Neuron (in vitro differentiated cells): Measurements from ENCODE around the gene RAB10.
A peak's percentile ranks its signal among the peaks of the same experiment; 100 is the strongest.
"Not testable (repeated sequence)": the region's sequence is repeated elsewhere in the genome, so short reads cannot be mapped to it uniquely, and the experiment has no call there.

Source experiments
- H2AFZ ChIP-seq: one replicate; pipeline ENCODE4 v1.6.1; 2013; ENCODE audit warnings: low read depth, mild to moderate bottlenecking, inconsistent platforms, low read length, moderate library complexity
- H3K27me3 ChIP-seq: one replicate; pipeline ENCODE4 v1.6.1; 2013; ENCODE audit warnings: low read length; ENCODE audit not compliant: insufficient read depth
- H3K36me3 ChIP-seq: one replicate; pipeline ENCODE4 v1.6.1; 2013; ENCODE audit warnings: low read length; ENCODE audit not compliant: insufficient read depth
- H3K4me1 ChIP-seq: one replicate; pipeline ENCODE4 v1.6.1; 2013; ENCODE audit warnings: low read length; ENCODE audit not compliant: insufficient read depth
- H3K4me3 ChIP-seq: 2 replicates; pipeline ENCODE4 v1.5.1; 2013; ENCODE audit warnings: mild to moderate bottlenecking, low read length, moderate library complexity
- H3K9me3 ChIP-seq: one replicate; pipeline ENCODE4 v1.6.1; 2013; ENCODE audit warnings: low read length

The RAB10 gene

DNA sequence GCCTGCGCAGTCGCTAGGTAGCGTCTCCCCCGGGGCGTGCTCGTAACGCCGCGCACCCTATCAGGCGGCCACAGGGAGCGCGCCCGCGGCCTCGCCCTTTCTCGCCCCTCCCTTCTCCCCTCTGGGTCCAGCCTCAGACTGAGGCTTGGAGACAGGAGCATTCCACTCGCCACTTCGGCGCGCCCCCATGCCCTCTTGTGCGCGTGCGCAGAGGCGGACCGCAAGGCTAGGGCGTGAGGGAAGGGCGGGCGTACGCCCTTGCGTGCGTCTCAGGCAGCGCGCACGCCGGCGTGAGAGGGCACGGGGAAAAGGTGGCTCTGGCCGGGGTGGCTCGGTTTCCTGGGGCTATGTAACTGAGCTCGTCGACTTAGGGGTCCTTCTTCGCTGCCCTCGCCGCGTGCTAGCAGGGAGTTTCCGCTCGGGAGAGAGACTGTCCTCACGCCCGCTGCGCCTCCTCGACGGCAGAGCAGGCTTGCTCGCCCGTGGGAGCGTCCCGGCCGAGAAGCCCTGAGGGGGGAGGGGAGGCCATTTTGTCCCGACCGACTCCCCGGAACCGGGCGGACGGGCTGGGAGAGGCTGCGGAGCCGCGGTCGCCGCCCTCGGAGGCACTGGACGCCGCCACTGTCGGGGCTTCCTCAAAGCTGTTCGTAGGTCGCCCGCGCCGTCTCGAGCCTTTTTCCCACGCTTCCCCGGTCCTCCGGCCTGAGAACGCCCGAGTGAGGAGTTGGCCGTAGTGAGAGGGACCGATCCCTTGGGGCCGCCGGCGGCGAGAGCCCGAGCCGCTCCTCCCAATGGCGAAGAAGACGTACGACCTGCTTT, at the start of gene RAB10:
RAB10 (plus strand) TSS at position 267 of the 819 bp plus-strand sequence; CDS start at position 792, 525 bp downstream.
- Histone ChIP-seq H3K4me1 (peaks cover 8% of the 10 kb centered on the region), H3K36me3 (peaks cover 10% of the 10 kb centered on the region), H3K9me3 (no peaks in the 10 kb centered on the region), H3K27me3 (no peaks in the 10 kb centered on the region), H3K4me3 (peak within 1 kb of the TSS; percentile 86), H2AFZ (peak within 1 kb of the TSS; percentile 98)

DNA sequence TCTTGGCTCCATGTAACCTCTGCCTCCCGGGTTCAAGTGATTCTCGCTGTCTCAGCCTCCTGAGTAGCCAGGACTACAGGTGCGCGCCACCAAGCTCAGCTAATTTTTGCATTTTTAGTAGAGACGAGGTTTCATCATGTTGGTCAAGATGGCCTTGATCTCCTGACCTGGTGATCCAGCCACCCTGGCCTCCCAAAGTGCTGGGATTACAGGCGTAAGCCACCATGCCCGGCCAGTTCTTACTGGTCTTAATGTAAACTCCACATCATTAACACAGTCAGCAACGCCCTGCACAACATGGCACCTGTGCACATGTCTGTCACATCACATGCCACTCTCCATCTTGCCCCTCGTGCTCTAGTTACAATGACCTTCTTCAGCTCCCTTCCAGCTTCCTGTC, 45.8 kb upstream of the RAB10 start:
- Histone ChIP-seq H3K4me1 (no peaks in the 10 kb centered on the region), H2AFZ (no peak overlapping the region), H3K36me3 (no peaks in the 10 kb centered on the region), H3K9me3 (no peaks in the 10 kb centered on the region), H3K27me3 (no peaks in the 10 kb centered on the region), H3K4me3 (no peak overlapping the region)

DNA sequence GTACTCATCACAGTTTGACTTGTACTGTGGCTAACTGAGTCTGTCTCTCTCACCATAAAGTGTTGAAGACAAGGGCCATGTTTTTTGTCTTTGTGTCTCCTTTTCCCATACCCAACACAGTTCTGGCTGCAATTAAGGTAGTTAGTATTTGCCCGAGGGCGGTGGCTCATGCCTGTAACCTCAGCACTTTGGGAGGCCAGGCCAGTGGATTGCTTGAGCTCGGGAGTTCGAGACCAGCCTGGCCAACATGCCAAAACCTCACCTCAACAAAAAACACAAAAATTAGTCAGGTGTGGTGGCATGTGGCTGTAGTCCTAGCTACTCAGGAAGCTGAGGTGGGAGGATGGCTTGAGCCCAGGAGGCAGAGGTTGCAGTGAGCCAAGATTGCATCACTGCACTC, 44.7 kb upstream of the RAB10 start:
- no peak overlapping the region for H3K4me3 ChIP-seq
- no peaks in the 10 kb centered on the region for H3K36me3 ChIP-seq
- no peaks in the 10 kb centered on the region for H3K27me3 ChIP-seq
- H2AFZ ChIP-seq = no peak overlapping the region
- no peaks in the 10 kb centered on the region for H3K9me3 ChIP-seq
- no peaks in the 10 kb centered on the region for H3K4me1 ChIP-seq

DNA sequence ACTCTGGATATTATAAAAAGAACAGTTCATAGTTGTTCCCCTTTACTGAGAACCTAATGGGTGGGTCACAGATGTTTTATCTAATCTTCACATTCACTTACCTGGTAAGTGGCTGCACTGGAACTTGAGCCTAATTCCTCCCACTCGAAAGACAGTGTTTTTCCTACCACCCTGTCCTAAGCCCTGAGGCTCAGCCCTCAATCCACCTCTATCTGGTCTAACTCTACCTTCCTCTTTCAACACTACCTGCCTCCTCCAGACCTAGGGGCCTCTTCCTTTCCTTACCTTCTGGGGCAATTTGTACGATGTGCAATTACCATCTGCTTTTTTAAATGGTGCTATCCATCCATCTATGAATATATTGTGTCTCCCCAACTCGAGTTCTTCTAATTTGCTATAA, 41.9 kb upstream of the RAB10 start:
- no peaks in the 10 kb centered on the region for H3K36me3 ChIP-seq

DNA sequence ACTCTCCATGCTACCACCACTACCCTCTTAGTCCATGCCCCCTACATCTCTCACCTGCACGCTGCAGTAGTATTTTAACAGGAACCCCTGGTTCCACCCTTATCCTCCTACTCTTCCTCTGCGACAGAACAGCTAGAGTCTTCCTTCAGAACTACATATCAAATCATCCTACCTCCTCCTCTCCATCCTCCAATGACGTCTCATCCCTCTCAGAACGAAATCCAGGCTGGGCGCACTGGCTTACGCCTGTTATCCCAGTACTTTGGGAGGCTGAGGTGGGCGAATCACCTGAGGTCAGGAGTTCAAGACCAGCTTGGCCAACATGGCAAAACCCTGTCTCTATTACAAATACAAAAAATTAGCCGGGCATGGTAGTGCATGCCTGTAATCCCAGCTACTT, 41.3 kb upstream of the RAB10 start:
- Histone ChIP-seq H2AFZ (no peak overlapping the region), H3K9me3 (no peaks in the 10 kb centered on the region), H3K36me3 (no peaks in the 10 kb centered on the region), H3K4me1 (no peaks in the 10 kb centered on the region), H3K27me3 (no peaks in the 10 kb centered on the region), H3K4me3 (no peak overlapping the region)

More for the DNA sequence above, 41.9 kb upstream of the RAB10 start:
- Histone ChIP-seq H3K27me3 (no peaks in the 10 kb centered on the region), H3K4me3 (no peak overlapping the region), H2AFZ (no peak overlapping the region), H3K4me1 (no peaks in the 10 kb centered on the region), H3K9me3 (no peaks in the 10 kb centered on the region)

DNA sequence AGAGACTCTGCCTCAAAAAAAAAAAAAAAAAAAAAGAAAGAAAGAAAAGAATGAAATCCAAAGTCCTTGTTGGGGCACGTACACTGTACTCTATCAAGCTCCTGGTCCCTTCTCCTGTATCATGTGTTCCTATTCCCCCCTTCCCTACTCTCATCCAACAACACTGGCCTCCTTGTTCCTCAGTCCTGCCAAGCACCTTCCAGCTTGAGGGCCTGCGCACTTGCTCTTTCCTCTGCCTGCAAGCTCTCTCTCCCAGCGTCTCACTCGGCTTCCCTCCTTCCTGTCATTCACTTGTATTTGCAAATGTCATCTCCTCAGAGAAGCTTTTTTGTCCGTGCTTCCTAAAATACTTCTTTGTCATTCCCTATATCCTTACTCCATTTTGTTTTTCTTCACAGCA, 40.8 kb upstream of the RAB10 start:
- Histone ChIP-seq H3K9me3 (no peaks in the 10 kb centered on the region), H3K4me1 (no peaks in the 10 kb centered on the region), H2AFZ (no peak overlapping the region), H3K36me3 (no peaks in the 10 kb centered on the region), H3K27me3 (no peaks in the 10 kb centered on the region), H3K4me3 (no peak overlapping the region)

DNA sequence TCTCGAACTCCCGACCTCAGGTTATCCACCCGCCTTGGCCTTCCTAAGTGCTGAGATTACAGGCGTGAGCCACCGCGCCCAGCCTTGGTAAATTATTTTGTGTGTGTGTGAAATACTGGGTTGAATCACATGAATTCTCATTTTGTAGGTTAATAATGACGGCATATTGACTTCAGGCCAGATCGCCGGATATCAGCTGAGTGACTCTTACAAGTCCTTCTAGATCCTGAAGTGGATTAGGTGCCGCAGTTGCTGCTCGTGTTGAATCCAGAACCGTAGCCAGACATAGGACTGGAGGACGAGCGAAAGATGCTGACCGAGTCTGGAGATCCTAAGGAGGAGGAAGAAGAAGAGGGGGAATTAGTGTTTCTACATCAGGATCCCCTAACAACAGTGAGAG, 39.4 kb upstream of the RAB10 start:
- no peaks in the 10 kb centered on the region for H3K36me3 ChIP-seq
- no peaks in the 10 kb centered on the region for H3K9me3 ChIP-seq
- H3K27me3 ChIP-seq = no peaks in the 10 kb centered on the region
- no peak overlapping the region for H3K4me3 ChIP-seq
- H3K4me1 ChIP-seq = no peaks in the 10 kb centered on the region
- no peak overlapping the region for H2AFZ ChIP-seq

DNA sequence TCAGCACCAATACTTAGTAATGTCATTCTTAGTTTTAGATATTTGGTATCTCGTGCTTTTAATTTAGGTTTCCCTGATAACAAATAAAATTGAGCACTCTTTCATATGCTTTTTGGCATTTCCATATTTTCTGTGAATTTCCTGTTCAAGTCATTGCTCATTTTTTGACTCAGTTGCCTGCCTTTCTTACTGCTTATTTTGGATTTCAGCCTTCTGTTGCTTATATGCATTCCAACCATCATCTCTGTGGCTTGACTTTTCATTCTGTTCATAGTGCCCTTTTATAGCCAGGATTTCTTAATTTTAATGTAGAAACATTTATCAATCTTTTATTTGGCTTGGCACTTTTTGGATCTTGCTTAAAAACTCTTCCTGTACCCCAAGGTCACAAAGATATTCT, 37.0 kb upstream of the RAB10 start:
- Histone ChIP-seq H3K36me3 (no peaks in the 10 kb centered on the region), H3K4me1 (no peaks in the 10 kb centered on the region), H3K4me3 (no peak overlapping the region), H2AFZ (no peak overlapping the region), H3K9me3 (no peaks in the 10 kb centered on the region), H3K27me3 (no peaks in the 10 kb centered on the region)

DNA sequence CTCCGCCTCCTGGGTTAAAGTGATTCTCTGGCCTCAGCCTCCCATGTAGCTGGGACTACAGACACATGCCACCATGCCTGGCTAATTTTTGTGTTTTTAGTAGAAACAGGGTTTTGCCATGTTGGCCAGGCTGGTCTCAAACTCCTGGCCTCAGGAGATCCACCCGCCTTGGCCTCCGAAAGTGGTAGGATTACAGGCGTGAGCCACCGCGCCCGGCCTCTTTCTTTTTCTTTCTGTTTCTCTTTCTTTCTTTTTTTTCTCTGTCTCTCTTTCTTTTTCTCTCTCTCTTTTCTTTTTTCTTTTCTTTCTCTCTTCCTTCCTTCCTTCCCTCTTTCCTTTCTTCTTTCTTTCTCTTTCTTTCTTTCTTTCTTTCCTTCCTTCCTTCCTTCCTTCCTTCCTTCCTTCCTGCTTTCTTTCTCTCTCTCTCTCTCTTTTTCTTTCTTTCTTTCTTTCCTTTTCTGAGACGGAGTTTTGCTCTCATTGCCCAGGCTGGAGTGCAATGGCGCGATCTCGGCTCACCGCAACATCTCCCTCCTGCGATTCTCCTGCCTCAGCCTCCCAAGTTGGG, 35.0 kb upstream of the RAB10 start:
- not testable (repeated sequence) for H2AFZ ChIP-seq, H3K36me3 ChIP-seq, H3K9me3 ChIP-seq, H3K4me3 ChIP-seq, H3K4me1 ChIP-seq, H3K27me3 ChIP-seq

DNA sequence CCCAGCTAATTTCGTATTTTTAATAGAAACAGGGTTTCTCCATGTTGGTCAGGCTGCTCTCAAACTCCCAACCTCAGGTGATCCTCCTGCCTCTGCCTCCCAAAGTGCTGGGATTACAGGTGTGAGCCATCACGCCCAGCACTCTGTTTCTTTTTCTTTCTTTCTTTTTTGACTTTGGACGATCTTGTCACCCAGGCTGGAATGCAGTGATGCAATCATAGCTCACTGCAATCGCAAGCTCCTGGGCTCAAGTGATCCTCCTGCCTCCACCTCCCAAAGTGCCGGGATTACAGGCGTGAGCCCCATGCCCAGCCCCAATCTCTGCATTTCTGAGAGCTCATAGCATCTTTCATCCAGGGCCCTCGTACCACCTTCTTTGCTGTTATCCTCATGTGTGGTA, 34.5 kb upstream of the RAB10 start:
- not testable (repeated sequence) for H2AFZ ChIP-seq, H3K27me3 ChIP-seq, H3K36me3 ChIP-seq, H3K9me3 ChIP-seq, H3K4me1 ChIP-seq, H3K4me3 ChIP-seq

DNA sequence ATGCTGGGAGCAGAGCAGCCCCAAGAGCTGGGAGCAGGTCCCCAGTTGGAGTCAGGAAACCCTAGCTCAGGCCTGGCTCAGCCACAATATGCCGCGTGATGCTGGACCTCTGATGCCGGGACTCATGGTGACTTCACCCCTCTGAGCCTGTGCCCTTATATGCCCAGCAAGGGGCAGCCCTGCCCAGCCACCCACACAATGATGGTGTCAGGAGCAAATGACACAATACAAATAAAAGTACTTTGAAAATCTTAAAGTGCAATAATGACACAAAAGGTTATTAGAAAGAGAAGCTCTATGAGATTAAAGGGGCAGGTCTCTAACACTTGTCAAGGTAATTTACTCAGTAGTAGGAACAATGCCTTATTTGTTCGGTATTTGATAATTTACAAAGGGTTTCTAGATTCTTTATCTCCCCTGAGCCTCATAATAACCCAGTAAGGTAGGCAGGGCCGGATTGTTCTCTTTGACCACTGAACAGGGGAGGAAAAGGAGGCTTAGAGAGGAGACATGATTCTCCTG, 33.3 kb upstream of the RAB10 start:
- H3K9me3 ChIP-seq = no peaks in the 10 kb centered on the region
- H3K36me3 ChIP-seq = no peaks in the 10 kb centered on the region
- no peak overlapping the region for H3K4me3 ChIP-seq
- no peak overlapping the region for H2AFZ ChIP-seq
- no peaks in the 10 kb centered on the region for H3K27me3 ChIP-seq
- no peaks in the 10 kb centered on the region for H3K4me1 ChIP-seq

DNA sequence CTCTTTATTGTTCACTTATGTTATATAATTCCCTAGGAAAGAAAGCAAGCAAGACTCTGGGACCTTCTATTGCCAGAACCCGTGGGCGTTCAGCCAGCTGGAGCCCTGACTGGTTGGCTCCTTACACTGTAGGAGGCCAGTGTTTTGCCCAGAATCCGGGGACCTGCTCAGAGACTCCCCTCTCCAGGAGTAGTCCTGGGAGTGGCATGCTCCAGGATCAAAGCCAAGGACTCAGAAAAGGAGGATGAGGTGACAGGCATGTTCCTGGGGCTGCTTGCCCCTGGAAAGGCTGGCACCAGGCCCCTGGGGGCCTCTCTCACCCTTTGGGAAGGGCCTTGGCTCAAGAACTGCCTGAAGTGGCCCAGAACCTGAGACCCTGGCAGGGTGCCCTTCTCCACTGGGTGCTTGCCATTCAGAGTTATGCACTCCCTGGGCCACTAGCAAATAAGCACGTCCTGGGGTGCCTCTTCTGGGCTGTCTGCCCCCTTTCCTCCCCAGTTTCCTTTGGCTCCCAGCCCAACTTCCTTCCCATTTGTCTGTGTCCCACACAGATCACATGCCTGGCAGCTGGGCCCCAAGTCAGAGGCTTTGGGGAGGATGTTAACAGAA, 32.0 kb upstream of the RAB10 start:
- H3K4me1 ChIP-seq = no peaks in the 10 kb centered on the region
- H2AFZ ChIP-seq = no peak overlapping the region
- H3K9me3 ChIP-seq = no peaks in the 10 kb centered on the region
- no peak overlapping the region for H3K4me3 ChIP-seq
- H3K27me3 ChIP-seq = no peaks in the 10 kb centered on the region
- H3K36me3 ChIP-seq = no peaks in the 10 kb centered on the region

DNA sequence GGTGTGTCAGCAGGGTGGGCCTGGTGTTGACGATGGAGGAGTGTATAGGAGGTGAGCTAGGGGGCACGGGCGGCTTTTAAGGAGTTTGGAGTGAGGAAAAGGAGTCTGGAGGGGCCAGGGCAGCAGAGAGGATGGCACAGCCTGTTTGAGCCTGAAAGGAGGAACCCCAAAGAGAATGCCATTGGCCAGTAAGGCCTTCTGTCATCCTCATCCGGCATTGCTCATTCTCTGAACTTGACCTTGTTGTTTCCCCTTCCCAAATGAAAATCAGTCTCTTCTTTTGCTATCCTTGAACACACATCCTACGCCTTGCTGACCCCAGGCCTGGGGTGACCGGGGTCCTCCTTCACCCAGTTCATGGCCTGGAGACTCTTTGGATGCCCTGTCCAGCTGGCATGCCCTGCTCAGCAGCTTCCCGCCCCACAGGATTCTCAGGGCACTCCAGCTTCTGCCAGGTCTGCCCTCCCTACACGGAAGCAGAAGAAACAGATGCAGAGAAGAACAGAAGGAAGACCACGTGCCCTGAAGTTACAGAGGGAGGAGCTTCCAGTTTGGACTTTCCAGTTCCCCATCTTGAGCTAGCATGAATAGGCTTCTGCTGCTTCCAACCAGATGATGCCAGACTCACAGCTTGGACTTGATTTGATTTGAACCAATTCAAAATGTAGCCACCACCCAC, 31.1 kb upstream of the RAB10 start:
- Histone ChIP-seq H3K4me3 (no peak overlapping the region), H2AFZ (no peak overlapping the region), H3K36me3 (no peaks in the 10 kb centered on the region), H3K27me3 (no peaks in the 10 kb centered on the region), H3K9me3 (no peaks in the 10 kb centered on the region), H3K4me1 (no peaks in the 10 kb centered on the region)
